GM18907 (cell line): ENCODE results near the gene NOS1AP.
"Not testable (repeated sequence)": the region's sequence is repeated elsewhere in the genome, so short reads cannot be mapped to it uniquely, and the experiment has no call there.

ENCODE experiments used
- ATAC-seq: cut with Tn5 transposase; IDR thresholded peaks from one replicate; pipeline ENCODE4 v1.9.1; 2021; ENCODE audit warnings: mild to moderate bottlenecking, moderate library complexity; ENCODE audit not compliant: unreplicated experiment

The NOS1AP gene

DNA sequence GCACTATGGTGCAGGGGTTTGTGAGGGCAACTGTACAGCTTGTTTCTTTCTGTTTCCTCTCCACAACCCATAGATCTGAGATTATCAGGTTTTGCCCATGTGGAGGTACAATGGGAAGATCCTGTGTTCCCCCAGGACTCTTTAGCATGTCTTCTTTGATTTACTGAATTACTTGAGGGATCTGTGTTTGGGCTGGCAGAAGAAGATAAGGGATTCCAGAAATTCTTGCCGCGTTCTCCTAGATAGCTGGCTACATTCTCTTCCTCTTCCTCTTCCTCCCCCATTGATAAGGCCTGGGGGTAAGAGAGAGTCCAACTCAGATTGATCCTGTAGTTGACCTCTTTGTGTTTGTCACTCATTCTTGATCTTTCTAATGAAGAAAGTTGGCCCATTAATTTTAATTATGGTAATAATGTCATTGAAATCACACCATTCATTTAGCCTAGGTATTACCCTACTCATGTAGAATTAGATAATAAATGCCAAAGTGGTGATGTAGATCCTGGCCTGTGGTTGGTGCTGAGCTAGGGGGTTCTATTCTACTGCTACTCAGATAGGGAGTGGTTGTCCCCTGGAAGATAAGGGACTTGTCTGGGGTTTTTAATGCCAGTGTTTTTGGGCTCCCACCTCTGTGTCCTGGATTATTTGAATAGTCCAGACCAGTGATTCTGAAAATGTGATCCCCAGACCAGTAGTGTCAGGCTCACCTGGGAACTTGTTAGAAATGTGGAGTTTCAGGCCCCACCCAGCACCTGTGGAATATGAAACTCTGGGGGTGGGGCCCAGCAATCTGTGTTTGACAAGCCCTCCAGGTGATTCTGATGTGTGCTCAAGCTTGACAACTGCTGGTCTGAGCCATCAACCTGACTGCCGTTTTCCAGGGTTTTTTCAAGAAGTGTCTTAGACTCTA lies 122.2 kb downstream of the NOS1AP start:
- ATAC-seq = no peak

DNA sequence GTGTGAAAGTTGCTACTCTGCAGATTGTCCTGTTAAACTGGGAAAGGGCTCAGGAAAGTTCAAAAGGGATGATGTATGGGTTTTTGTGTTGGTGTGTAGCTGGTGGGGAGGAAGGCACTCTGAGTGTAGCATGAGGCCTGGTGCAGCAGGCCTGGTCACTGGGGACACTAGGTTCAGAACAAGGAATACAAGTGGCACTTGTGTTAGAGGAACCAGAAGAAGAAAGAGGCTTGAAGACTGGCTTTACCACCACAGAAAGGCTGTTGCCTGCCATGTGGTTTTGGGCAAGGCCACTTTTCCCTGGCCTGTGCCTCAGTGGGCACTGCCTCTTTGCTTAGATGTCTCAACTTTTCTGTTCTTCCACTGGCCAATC lies 122.8 kb downstream of the NOS1AP start:
- no peak for ATAC-seq

DNA sequence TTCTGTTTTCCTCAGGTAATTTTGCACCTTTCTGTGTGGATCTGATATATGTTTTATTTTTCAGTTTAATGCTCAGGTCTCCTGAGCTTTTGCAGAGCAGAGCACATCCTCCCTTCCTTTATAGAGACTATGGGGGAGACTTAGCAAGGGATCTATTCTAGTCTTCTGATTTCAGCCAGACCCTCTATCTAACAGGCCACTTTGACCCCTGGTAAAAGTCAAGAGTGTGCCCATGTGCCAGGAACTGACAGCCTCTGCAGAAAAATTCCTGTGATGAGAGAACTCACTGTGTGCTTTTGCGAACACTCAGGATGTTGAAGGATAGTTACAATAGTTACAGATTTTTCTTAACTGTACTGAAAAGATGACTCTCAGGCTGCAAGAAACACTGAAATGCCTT lies 123.3 kb downstream of the NOS1AP start:
- no peak for ATAC-seq

DNA sequence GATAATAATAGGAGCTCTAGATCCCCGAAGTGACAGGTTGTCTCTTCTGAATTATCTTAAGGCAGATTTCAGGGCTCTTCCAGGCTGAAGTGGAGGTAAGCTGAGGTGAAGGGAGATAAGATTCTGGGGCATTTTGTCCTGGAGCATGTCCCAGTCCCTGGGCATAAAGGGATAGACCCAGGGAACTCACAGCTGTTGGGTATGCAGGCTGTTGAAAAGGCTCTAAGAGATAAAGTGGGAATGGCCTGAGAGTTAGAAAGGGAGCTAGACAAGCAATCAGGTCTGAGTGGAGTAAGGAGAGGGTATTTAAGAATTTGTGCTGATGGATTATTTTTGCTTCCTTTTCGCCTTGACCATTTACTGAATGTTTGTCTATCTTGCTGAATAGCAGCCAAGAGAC lies 123.7 kb downstream of the NOS1AP start:
- no peak for ATAC-seq

DNA sequence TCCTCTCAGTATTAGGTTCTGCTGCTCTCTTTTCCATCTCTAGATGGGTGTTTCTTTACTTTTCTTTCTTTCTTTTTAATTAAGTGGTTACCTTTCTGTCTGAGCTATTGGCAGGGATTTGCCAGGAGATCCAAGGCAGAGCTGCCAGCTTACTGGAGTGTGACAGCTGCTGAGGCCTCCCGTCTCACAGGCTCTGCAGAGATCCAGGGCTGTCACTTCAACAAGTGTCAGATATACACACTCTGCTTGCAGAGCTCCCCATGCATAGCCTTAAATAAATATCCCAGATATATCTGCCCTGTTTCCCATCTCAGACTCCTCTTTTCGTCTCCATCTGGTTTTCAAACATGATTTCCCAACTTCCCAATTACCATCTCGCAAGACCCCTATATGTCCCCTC lies 124.3 kb downstream of the NOS1AP start:
- no peak for ATAC-seq

DNA sequence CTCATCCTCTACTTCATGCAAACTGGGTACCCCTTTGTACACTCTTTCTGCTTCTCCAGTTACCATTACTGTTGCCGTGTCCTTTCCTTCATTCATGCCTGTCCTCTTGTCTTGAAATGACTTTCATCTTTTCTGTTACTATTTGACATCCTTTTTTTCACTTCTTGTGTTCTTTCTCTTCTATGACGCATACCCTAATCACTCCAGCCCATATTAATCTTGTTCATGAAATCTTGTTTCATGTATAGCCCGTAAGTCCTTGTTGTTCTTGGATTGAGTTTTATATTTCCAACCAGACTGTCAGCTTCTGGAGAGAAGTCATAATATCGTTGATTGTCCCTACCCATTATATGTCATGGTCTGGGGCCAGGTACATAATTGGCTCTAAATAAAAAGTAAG lies 126.1 kb downstream of the NOS1AP start:
- no peak for ATAC-seq

DNA sequence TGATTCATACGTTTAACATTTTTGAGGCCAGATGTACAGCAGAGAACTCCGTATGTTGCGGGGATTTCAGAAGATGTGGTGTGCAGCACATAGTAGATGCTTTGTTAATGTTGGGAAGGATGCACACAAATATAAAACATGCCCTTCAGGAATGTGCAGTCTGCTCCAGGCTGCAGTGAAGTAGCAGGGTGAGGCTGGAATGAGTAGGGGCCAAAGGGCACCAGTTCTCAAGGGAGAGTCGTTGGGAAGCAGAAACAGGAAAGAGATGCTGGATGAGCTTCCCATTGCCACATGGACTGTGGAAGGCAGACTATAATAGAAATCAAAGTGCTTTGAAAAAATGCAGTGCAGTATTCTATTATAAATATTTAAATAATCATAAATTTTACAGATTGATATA lies 126.9 kb downstream of the NOS1AP start:
- ATAC-seq = no peak

DNA sequence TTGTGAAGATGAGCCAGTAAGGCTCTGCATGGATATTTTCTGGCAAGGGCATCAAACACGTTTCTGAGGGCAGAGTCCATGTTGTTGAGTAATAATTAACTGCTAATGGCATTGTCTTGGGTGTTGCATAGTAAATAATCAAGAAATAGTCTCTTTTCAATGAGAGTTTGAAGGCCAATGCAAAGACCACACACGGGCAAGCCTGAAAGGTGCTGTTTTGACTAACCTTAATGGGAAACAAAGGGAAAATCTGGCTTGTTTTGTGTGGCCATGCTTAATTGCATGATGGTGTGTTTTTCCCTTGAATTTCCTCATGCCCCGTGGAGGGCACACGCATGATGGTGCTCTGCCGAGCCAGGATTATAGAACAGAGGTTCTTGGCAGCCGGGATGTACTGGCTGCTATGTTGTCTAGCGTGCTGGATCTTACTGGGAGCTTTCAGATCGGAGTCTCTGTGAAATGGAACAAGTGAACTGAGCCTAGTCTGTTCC lies 127.6 kb downstream of the NOS1AP start:
- no peak for ATAC-seq

DNA sequence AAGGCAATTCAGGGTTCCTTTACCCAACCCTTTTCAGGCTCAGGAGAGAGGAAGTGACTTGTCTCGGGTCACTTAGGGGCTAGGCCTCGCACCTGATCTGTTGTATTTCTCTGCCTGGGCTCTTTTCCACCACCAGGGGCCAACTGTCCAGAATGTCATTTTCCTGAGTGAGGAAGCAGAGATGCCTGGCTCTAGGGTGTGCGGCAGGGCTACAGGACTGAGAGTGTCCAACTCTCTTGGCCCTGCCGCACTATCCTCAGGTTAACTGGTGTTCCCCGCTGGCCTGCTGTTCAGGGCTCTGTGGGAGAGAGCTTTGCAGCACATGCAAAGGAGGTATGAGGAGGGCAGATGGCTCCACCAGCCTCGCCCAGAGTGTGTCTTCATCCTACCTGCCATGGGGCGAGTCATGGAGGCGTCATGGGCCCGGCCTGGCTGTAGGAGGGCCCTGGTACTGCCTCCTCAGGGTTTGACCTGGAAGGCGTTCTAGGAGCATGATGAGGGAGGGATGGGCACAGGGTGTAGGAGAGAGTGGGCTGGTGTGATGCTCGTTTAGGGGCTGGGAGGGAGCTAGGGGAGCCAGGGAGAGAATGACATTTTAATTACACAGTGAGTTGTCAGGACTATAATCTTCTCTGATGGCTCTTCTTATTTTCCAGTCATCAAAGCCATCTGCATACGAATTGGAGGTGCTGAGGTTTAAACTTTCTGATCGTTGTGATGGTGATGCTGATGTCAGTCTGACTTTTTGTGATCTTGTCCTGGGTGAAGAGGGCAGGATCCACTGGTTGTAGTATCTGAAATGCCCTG lies 128.3 kb downstream of the NOS1AP start:
- no peak for ATAC-seq

DNA sequence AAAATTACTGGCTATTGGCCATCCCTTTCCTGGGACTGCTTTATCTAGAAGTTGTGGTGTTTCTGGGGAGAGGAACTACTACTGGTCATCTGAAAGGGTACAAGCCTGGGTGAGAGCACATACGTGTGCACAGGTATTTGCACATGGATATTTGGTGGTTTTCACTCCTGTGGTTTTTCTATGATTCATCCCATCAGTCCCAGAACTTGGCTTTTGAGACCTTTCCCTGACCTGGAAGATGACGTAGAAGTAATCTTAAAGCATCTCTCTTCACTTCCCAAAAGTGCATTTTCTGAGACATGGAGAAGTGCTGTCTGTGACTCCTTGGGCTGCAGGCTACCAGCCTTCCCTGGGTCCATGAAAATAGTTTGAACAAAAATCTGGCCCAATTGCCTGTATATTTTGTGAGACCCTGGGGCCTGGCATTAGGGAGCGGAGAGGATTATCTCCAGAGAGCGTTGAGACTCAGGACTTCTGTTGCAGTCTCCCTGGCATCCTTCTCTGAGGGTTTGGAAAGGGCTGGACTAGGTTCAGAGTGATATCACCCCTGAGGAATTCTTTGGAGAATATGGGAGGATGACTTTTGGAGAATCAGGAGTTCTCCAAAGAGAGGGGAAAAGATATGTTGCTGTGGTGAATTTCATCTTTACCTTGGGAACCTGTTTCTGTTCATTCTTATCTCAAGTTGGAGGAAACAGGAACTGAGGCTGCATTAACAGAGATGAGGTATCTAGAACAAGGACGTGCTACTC lies 130.8 kb downstream of the NOS1AP start:
- no peak for ATAC-seq

DNA sequence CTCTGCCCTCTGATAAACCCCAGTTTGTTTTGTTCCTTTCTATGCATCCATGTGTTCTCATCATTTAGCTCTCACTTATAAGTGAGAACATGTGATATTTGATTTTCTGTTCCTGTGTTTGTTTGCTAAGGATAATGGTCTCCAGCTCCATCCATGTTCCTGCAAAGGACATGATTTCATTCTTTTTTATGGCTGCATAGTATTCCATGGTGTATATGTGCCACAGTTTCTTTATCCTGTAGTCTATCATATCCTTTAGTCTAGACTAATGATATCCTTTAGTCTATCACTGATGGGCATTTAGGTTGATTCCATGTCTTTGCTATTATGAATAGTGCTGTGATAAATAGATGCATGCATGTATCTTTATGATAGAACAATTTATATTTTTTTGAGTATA lies 131.6 kb downstream of the NOS1AP start:
- ATAC-seq = not testable (repeated sequence)

DNA sequence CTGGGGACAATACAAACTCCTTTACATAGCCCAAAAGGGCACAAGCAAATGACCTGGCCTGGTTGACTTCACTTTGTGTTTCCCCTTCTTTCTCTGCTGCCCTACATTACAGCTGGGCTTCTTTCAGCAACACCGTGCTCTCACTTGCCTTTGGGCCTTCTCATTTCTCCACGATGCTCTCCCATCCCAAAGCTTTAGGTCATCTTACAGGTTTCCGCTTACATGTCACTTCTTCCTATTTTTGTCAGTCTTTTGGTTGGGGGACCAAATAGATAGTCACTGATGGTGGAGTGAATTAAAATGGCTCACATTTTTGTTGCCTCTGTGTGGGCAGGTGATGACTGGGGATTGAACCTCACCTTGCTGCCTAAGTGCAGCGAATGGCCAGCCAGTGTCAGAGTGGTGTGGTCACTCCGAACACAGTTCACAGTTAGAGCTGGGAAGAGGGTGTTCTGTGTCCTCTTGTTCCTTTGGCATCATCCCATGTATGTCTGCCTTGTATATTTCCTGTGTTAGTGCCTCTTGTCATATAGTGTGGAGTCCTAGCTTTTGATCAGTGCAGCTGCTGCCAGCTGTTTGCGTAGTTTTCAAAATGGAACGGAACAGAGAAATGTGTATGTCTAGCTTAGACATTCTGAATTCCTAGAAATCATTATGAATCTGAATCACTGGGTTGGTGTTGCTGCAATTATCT lies 134.8 kb downstream of the NOS1AP start:
- ATAC-seq = no peak

DNA sequence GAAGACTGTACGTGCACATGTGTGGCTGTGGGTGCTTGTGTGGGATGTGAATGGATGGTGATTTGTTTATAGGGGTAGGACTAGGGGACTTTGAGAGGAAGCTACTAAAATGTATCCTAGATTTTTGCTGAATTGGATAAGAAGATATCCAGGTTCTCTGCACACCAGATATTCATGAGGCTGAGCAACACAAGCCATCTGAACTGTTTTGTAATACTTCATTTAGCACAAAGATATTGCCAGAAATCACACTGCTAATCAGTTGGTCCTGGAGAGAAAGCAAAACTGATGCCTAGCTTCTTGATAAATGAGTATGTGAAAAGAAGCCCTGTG lies 135.3 kb downstream of the NOS1AP start:
- no peak for ATAC-seq

DNA sequence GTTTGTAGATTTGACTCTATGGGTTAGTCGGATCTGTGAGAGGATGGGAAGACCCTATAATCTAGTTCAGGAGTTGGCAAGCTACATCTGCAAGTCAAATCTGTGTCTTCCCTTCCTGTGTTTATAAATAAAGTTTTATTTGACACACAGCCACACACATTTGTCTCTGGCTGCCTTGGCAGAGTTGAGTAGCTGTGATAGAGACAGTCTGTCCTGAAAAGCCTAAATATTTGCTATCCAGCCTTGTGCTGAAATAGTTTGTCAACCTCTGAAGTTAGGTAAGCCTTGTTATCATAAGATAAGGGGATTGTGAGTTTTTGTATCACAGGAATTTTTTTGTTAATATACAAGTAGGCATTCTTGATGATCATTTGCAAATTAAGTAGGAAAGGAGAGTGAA lies 136.8 kb downstream of the NOS1AP start:
- no peak for ATAC-seq

DNA sequence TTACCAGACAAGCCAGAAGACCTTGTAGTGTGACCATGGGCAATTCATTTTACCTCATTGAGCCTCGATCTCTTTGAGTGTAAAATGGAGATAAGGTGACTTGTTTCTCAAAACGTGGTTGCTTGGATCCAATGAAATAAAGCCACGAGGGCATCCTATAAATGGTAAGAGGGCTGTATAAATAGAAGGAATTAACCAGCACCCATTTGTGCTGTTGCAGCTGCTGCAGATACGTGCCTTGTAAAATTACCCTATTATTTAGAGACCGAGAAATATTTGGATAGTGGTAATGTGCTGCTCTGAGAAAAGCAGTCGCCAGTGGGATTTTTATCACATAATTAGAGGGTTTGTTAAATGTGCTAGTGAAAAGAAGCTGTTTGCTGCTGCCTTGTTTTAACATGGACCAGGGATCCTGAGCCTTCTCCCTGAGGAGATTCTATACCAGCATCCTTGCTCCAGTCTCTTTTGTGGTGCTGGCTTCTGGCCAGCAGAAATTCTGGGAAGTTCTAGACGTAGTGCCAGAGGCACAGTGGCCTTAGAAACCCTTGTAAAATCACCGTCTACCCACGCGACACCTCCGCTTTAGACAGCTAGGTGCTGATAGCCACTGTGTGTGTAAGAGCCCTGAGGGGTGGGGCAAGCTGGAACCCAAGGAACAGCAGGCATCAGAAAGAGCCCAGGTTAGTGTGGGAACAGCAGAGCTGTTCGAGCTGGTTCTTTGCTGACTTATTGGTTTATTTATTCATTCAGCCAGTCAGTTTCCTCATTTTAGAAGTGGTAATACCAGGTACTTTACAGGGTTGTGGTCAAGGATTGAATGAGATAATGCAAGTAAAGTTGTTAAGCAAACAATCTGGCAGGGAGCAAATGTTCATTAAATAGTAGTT lies 137.5 kb downstream of the NOS1AP start:
- ATAC-seq = no peak

DNA sequence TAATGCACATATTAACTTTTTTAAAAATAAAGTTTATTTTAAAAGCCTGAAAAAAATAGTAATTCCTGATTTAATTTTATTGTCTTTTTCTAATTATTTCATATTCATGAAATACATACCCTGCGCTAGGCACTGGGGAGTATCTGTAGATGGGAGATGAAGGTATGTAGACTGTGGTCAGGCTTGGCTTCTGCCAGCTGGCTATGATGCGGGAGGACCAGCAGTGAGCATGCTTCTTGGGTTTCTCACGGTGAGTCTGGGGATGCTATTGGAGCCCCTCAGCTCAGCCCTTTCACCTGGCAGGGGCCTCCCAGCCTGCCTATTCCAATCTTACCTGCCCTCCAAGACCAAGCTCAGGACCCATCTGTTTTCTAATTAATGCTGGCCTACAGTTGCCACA lies 138.4 kb downstream of the NOS1AP start:
- no peak for ATAC-seq

DNA sequence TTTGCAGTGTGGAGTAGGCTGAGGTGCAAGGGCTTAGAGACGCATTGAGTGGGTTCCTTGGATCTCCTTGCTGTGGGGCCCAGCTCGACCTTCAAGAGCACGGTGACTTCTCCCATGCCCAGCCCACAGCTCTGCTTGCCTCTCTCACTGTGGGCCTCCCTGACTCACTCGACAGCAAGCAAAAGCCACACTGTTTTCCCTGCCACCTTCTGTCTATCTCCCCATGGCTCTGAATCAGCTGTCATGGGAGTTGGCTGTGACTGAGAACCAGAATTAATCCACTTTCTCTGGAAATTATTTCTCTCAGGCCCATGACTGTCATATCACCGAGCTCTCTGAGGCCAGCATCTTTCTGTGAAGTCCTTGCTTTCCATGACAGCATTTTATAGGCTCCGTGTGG lies 140.7 kb downstream of the NOS1AP start:
- no peak for ATAC-seq

DNA sequence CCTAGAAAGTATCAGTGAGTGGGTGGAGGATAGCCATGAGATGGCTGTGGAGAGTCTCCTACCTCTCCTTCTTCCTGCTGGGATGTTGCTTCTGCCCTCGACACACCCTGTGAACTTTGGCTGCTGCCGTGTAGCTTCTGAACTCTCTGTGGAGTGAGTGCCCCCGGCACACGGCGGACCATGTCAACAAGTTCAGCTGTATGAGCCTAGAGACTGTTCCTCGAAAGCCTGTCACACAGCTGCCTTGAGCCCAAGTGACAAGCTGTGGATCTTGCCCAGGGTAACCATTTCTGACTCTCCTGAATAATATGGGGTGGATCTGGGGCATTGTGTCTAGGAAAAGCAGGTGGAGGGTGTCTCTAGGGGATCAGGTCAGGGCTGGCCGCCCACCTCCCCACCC lies 143.2 kb downstream of the NOS1AP start:
- no peak for ATAC-seq

DNA sequence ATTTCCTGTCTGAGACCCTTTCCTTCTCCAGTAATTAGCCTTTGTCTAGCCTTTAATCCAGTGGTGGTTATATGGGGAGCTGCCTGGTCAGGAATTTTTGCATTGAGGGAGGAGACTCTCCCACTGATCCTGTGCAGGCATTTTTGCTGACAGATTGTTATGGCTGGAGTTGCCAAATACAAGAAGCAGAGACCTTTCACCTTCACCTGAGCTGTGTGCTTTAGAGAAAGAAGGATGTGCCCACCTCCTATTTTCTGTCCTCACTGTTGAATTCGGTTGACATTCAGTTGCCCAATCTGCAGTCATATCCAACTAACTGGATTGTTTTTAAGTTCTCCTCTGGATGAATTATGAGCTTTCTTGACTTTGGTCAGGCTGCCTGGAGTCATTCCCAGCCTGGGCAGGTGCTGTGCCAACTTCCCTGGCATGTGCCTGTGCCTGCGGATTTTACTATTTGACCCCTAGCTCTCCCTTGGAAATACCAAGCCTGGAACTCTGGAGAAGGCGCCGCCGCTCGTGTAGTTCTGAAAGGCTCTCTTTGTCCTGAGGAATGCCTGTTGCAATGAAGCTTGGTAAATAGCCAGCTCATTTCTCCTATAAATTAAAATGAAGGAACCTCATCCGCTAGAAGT lies 143.9 kb downstream of the NOS1AP start:
- ATAC-seq = no peak
